HepG2 (cell line): ENCODE results near the gene GAL3ST1. TPM values are rescaled to one million over a fixed set of nuclear protein-coding genes. Genes with fewer than 3 reads are reported as not detected.
"Not testable (repeated sequence)": the region's sequence is repeated elsewhere in the genome, so short reads cannot be mapped to it uniquely, and the experiment has no call there.

Experiments
- ATAC-seq: fragments of 200-7000 bp; cut with Tn5 transposase; 3 replicates; pipeline ENCODE4 v1.9.1; 2020; ENCODE audit warnings: mild to moderate bottlenecking, moderate library complexity
- BruUV-seq: library from RNA; stranded (reverse); fragments of 400-500 nt; replicated peaks from 2 replicates; lab custom pipeline; 2021; lab: Mats Ljungman, UMichigan
- CTCF ChIA-PET: fragments of 300-600 bp; formaldehyde crosslinking; extraction: SDS; loops from one replicate; lab custom pipeline; 2021; ENCODE audit warnings: low total read pairs, inconsistent platforms, low intra/inter-chr PET ratio; lab: Yijun Ruan, JAX
- POLR2A ChIA-PET: fragments of 350-600 bp; sonication (Branson Sonifier 250); formaldehyde crosslinking; loops from one replicate; lab custom pipeline; 2020; ENCODE audit warnings: antibody characterized with exemption, inconsistent platforms; lab: Yijun Ruan, JAX
- DNase-seq: peaks from one replicate; pipeline ENCODE4 v3.0.0-alpha.2; 2015; ENCODE audit warnings: low spot score
- FAIRE-seq: peaks from 3 replicates; lab custom pipeline; 2011; peaks lifted over from hg19 to GRCh38; lab: Jason Lieb, UNC
- H2AFZ ChIP-seq: one replicate; pipeline ENCODE4 v1.6.1; 2011; ENCODE audit warnings: low read length, inconsistent platforms
- H3K27ac ChIP-seq: fragments of 300-600 bp; 3 replicates; pipeline ENCODE4 v1.8.0; 2011; ENCODE audit warnings: mixed run types, mild to moderate bottlenecking, mixed read lengths, low read length, inconsistent platforms; ENCODE audit not compliant: insufficient read depth; ENCODE audit errors: extremely low read length
- H3K27me3 ChIP-seq, 2 experiments: fragments of 200-600 bp in 1 of 2; 2 replicates in 1 of 2; 3 replicates in 1 of 2; pipeline versions ENCODE4 v1.6.0 to v1.8.0; 2011; ENCODE audit warnings: low read length in 2 of 2, mild to moderate bottlenecking in 2 of 2, moderate library complexity in 2 of 2, inconsistent platforms in 1 of 2; ENCODE audit not compliant: insufficient read depth in 2 of 2, control insufficient read depth in 1 of 2
- H3K36me3 ChIP-seq, 2 experiments: fragments of 200-600 bp in 1 of 2; replicated peaks in 1 of 2; 2 replicates in 1 of 2; 3 replicates in 1 of 2; pipeline versions ENCODE4 v1.5.1 to v1.8.0; 2011; ENCODE audit warnings: low read length in 2 of 2, inconsistent platforms in 1 of 2; ENCODE audit not compliant: insufficient read depth in 2 of 2, control insufficient read depth in 1 of 2
- H3K4me1 ChIP-seq: 2 replicates; pipeline ENCODE4 v1.5.1; 2012; ENCODE audit warnings: low read length, inconsistent platforms; ENCODE audit not compliant: insufficient read depth
- H3K4me2 ChIP-seq: 2 replicates; pipeline ENCODE4 v1.6.0; 2011; ENCODE audit warnings: low read depth, low read length, inconsistent platforms
- H3K4me3 ChIP-seq, 3 experiments: fragments of 200-600 bp in 1 of 3; sonication (generic), shearing (Covaris generic) in 1 of 3; replicated peaks in 1 of 3; 2 replicates each; pipeline ENCODE4 v1.5.1; 2011 to 2016; ENCODE audit warnings: low read length in 3 of 3, inconsistent platforms in 2 of 3, low read depth in 2 of 3, mild to moderate bottlenecking in 2 of 3, control low read depth in 1 of 3, mixed read lengths in 1 of 3; ENCODE audit not compliant: insufficient read depth in 1 of 3
- H3K79me2 ChIP-seq: one replicate; pipeline ENCODE4 v1.6.1; 2011; ENCODE audit warnings: low read length, inconsistent platforms; ENCODE audit not compliant: insufficient read depth
- H3K9ac ChIP-seq: 2 replicates; pipeline ENCODE4 v1.6.0; 2011; ENCODE audit warnings: mild to moderate bottlenecking, low read depth, low read length, inconsistent platforms; ENCODE audit not compliant: insufficient read depth
- H3K9me3 ChIP-seq: 2 replicates; pipeline ENCODE4 v1.5.1; 2012; ENCODE audit warnings: mild to moderate bottlenecking, low read length
- H4K20me1 ChIP-seq: 2 replicates; pipeline ENCODE4 v1.6.0; 2011; ENCODE audit warnings: inconsistent platforms, mild to moderate bottlenecking, low read length, moderate library complexity; ENCODE audit not compliant: insufficient read depth
- ATF7 ChIP-seq, 2 experiments: fragments of 450-650 bp in 1 of 2; sonication (generic) in 1 of 2; formaldehyde crosslinking in 1 of 2; IDR thresholded peaks; 2 replicates each; pipeline versions ENCODE4 v1.4.0 to v1.6.1; 2016 to 2020; ENCODE audit warnings: antibody characterized with exemption in 1 of 2, mild to moderate bottlenecking in 1 of 2, missing genetic modification reagents in 1 of 2
- CREB1 ChIP-seq, 2 experiments: fragments of 450-650 bp in 1 of 2; IDR thresholded peaks; 2 replicates each; pipeline ENCODE4 v1.6.1; 2016 to 2017; ENCODE audit warnings: control low read depth in 1 of 2, mild to moderate bottlenecking in 1 of 2, missing compliant biosample characterization in 1 of 2, missing genetic modification characterization in 1 of 2
- JUN ChIP-seq: sonication (generic); formaldehyde crosslinking; IDR thresholded peaks from 2 replicates; pipeline ENCODE4 v1.4.0; 2020; ENCODE audit warnings: mild to moderate bottlenecking, missing genetic modification reagents
- WGBS: methylation state at CpG from one replicate; pipeline ENCODE4 v1.1.6; 2017; ENCODE audit warnings: low lambda C conversion rate; 5-methylcytosine and 5-hydroxymethylcytosine counted together
- in situ Hi-C: cut with HindIII; loops from 2 replicates; pipeline ENCODE4 v1.10.0; 2017; ENCODE audit warnings: low pct_unique_long_range_greater_than_20kb; ENCODE audit not compliant: extremely low pct_ligation_motif_present
- intact Hi-C: fragments of 100-400 bp; cut with micrococcal nuclease; formaldehyde crosslinking; loops from one replicate; pipeline ENCODE4 v1.10.0; 2022; ENCODE audit not compliant: unreplicated experiment
- polyA plus RNA-seq, 8 experiments: library from polyadenylated mRNA; depleted of rRNA in 3 of 8; stranded (reverse) in 7 of 8; unstranded in 1 of 8; fragments of >200 nt; fragmentation: Illumina TruSeq in 4 of 8; extraction: Trizol in 4 of 8; gene quantifications; 2 replicates each; pipeline versions ENCODE4 v1.2.1 to v1.2.3, GENCODE V29; 2011 to 2016; ENCODE audit warnings: low read depth in 4 of 8, missing spikeins in 1 of 8, mixed read lengths in 1 of 8; ENCODE audit not compliant: insufficient read depth in 1 of 8
- total RNA-seq, 5 experiments: library from RNA; depleted of rRNA; stranded (reverse); fragments of >200 nt; fragmentation: Illumina TruSeq; extraction: Trizol; gene quantifications; 2 replicates each; pipeline ENCODE4 v1.2.3, GENCODE V29; 2016; ENCODE audit warnings: low read depth in 1 of 5
- TF ChIP-seq, protein P1 (sequence below), 2 experiments: sonication (generic) in 1 of 2; formaldehyde crosslinking in 1 of 2; IDR thresholded peaks; 2 replicates each; pipeline versions ENCODE4 v1.4.0 to v1.6.1; 2016 to 2020; ENCODE audit warnings: borderline replicate concordance in 1 of 2, low read depth in 1 of 2, mild to moderate bottlenecking in 1 of 2, missing genetic modification reagents in 1 of 2

GAL3ST1 gene
- total and polyA plus RNA-seq, 2 of the 13 experiments (the other 11 are each of a cell fraction or from before 2014, with no cell fraction given) = 4.4 to 14.7 TPM

DNA sequence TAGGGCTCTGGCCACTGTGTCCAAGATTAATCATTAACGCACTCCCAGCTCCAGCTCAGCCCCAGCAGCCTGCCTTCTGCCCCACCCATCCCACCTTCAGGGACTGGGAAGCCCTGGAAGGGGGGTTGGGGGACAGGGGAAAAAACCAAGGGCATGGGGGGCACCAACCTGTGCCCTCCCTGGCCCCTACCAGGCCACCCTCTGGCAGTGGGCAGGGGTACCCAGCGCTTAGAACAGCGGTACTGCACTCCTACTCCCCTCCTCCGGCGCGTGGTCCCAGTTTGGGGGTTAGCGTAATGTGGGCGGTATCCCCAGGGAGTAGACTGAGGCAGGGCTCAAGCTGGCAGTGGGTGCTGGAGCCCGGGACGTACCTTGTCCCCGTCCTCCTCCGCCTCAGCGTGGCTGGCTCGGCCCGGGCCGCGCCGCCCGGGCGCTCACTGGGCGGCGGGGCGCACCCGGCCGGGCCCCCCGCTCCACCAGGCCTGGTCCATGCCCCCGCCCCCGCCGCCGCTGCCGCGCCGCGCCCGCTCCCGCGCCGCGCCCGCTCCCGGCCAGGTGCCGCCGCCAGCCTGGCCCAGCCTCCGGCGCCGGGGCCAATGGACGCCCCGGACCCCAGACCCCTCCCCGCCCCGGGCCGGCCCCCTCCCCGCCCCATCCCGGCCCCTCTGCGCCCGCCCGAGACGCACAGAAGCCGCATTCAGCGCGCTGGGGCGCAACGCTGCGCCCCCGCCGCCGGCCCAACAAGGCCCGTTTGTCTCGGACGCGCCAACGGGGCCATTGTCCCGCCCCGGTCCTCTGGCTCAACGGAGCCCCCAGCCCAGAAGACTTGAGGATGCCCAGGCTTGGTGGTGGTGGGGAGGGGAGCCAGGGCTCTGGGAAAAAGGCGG lies at the start of gene GAL3ST1 (continued):
- TF ChIP-seq, protein P1, sequence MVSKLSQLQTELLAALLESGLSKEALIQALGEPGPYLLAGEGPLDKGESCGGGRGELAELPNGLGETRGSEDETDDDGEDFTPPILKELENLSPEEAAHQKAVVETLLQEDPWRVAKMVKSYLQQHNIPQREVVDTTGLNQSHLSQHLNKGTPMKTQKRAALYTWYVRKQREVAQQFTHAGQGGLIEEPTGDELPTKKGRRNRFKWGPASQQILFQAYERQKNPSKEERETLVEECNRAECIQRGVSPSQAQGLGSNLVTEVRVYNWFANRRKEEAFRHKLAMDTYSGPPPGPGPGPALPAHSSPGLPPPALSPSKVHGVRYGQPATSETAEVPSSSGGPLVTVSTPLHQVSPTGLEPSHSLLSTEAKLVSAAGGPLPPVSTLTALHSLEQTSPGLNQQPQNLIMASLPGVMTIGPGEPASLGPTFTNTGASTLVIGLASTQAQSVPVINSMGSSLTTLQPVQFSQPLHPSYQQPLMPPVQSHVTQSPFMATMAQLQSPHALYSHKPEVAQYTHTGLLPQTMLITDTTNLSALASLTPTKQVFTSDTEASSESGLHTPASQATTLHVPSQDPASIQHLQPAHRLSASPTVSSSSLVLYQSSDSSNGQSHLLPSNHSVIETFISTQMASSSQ (IDR thresholded peaks at IDR 0.05; ENCODE audit: low read depth) = peak; percentile 96
- TF ChIP-seq, protein P1 (CRISPR knock-in tag; IDR thresholded peaks at IDR 0.05; ENCODE audit: borderline replicate concordance) = peak; percentile 97
- TF ChIP-seq JUN = no peak

DNA sequence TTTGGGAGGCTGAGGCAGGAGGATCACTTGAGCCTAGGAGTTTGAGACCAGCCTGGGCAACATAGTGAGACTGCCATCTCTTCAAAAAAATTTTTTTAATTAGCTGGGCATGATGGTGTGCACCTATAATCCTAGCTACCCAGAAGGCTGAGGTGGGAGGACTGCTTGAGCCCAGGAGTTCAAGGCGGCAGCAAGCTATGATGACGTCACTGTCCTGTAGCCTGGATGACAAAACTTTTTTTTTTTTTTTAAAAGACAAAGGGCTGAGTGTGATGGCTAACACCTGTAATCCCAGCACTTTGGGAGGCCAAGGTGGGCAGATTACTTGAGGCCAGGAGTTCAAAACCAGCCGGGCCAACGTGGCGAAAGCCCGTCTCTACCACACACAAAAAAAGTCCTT lies 45.4 kb upstream of the GAL3ST1 start:
- H3K9me3 ChIP-seq; CTCF ChIA-PET; intact Hi-C loops; H3K36me3 ChIP-seq; H2AFZ ChIP-seq; H4K20me1 ChIP-seq; DNase-seq; H3K27me3 ChIP-seq; H3K4me3 ChIP-seq; H3K4me2 ChIP-seq; POLR2A ChIA-PET; BruUV-seq; H3K79me2 ChIP-seq; H3K9ac ChIP-seq; in situ Hi-C loops; H3K27ac ChIP-seq; FAIRE-seq; ATAC-seq; TF ChIP-seq CREB1, ATF7 (CRISPR knock-in tag; IDR thresholded peaks at IDR 0.05): not testable (repeated sequence)
- peaks cover 17% of the 10 kb centered on the region for H3K4me1 ChIP-seq
- TF ChIP-seq CREB1 (IDR thresholded peaks at IDR 0.05) (peak; percentile 96), ATF7 (IDR thresholded peaks at IDR 0.05) (peak; percentile 96)
- WGBS = 61% methylated on average over 6 of the region's 6 CpGs
